ENCODE measurements around the gene PLXDC1.

DNA sequence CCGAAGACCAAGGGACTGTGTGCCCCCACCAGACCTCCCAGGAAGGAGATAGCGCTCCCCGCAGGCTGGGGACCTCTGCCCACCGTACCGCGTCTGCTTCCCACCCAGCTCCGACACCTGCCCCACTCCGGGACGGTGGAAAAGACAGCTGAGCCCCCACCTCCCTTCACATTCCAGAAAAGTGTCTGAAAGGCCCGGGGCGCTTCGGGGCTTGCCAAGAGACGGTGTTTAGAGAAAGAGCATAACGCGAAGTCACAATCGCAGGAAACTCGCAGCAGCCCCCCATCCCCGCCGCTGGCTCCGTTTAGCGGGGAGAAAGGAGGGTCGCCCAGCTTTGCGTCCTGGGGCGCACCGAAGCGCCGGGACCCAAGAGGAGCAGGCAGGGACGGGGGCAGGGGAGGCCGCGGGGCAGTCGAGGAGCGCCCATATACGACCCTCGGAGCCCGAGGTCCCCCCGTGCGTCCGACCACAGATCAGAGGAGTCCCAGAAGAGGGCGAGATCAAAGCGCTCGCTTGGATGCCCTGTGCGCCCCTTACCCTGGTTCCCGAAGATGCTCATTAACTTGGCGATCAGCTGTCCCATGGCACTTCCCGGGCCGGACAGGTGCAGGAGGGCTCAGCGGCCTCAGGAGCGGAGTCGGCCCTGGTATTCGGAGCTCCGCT lies 13.9 kb upstream of the PLXDC1 start:
- TF ChIP-seq, protein P1, sequence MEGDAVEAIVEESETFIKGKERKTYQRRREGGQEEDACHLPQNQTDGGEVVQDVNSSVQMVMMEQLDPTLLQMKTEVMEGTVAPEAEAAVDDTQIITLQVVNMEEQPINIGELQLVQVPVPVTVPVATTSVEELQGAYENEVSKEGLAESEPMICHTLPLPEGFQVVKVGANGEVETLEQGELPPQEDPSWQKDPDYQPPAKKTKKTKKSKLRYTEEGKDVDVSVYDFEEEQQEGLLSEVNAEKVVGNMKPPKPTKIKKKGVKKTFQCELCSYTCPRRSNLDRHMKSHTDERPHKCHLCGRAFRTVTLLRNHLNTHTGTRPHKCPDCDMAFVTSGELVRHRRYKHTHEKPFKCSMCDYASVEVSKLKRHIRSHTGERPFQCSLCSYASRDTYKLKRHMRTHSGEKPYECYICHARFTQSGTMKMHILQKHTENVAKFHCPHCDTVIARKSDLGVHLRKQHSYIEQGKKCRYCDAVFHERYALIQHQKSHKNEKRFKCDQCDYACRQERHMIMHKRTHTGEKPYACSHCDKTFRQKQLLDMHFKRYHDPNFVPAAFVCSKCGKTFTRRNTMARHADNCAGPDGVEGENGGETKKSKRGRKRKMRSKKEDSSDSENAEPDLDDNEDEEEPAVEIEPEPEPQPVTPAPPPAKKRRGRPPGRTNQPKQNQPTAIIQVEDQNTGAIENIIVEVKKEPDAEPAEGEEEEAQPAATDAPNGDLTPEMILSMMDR (IDR thresholded peaks at IDR 0.05) = no peak
- TF ChIP-seq EP300 (IDR thresholded peaks at IDR 0.05) = no peak
- no peak for TF ChIP-seq POLR2A (IDR thresholded peaks at IDR 0.05)
